Mesenteric fat pad (tissue), 1 donor: Measurements from ENCODE around the gene UBD. TPM values are rescaled to one million over a fixed set of nuclear protein-coding genes. Genes with fewer than 3 reads are reported as not detected.

ENCODE experiments used
- DNase-seq: peaks from one replicate; pipeline ENCODE4 v3.0.0-alpha.2; 2020; ENCODE audit warnings: low spot score
- long read RNA-seq: library from polyadenylated mRNA; unstranded; transcript quantifications from one replicate; pipeline ENCODE4 v2.0.0, GENCODE V29; 2020
- total RNA-seq: library from RNA; stranded (reverse); fragmentation: NEBNext Ultra II Directional; extraction: Animal tissue kit (Norgen Biotek cat#: 25700); gene quantifications from one replicate; pipeline ENCODE4 v1.2.1, GENCODE V29; 2021
- donor health status: DM: yes; HTN: yes; CAD: no.

Gene UBD
- total RNA-seq = not detected
- long read RNA-seq = 0 reads

- DNase-seq = no peak
Measured at GRCh38 chr6:29559524-29560287, at the start of gene UBD. Gene UBD, minus strand, starts transcription at chr6:29559732. Its CDS starts 31 bp downstream, at chr6:29559701.

- no peak for DNase-seq
Measured at GRCh38 chr6:29608131-29608530, 48.6 kb upstream of the UBD start.

- DNase-seq = no peak
Measured at GRCh38 chr6:29603930-29604329, 44.4 kb upstream of the UBD start.

GRCh38 chr6:29603456-29603855 is 43.9 kb upstream of the UBD start:
- no peak for DNase-seq

GRCh38 chr6:29602564-29603361 is 43.2 kb upstream of the UBD start:
- DNase-seq = no peak

- no peak for DNase-seq
Measured at GRCh38 chr6:29598172-29598747, 38.7 kb upstream of the UBD start.

GRCh38 chr6:29597184-29597583 is 37.7 kb upstream of the UBD start:
- no peak for DNase-seq

GRCh38 chr6:29596381-29596900 is 36.9 kb upstream of the UBD start:
- no peak for DNase-seq

GRCh38 chr6:29593199-29593855 is 33.8 kb upstream of the UBD start:
- DNase-seq = no peak

GRCh38 chr6:29591677-29592076 is 32.1 kb upstream of the UBD start:
- no peak for DNase-seq

- DNase-seq = no peak
Measured at GRCh38 chr6:29590218-29590808, 30.8 kb upstream of the UBD start.

- DNase-seq = no peak
Measured at GRCh38 chr6:29589423-29590048, 30.0 kb upstream of the UBD start.

GRCh38 chr6:29584821-29585220 is 25.3 kb upstream of the UBD start, which contains the start of gene OR2H2:
Gene OR2H2, plus strand, starts transcription at chr6:29585121. Its CDS starts 2,824 bp downstream, at chr6:29587945.
- DNase-seq = no peak

GRCh38 chr6:29577544-29577943 is 18.0 kb upstream of the UBD start:
- no peak for DNase-seq

- DNase-seq = no peak
Measured at GRCh38 chr6:29576056-29576455, 16.5 kb upstream of the UBD start.

- no peak for DNase-seq
Measured at GRCh38 chr6:29567991-29568390, 8.5 kb upstream of the UBD start.

- DNase-seq = no peak
Measured at GRCh38 chr6:29567541-29567940, 8.0 kb upstream of the UBD start.

- DNase-seq = no peak
Measured at GRCh38 chr6:29566856-29567255, 7.3 kb upstream of the UBD start.

- no peak for DNase-seq
Measured at GRCh38 chr6:29564875-29565274, 5.3 kb upstream of the UBD start.

GRCh38 chr6:29563435-29563965 is 4.0 kb upstream of the UBD start:
- no peak for DNase-seq
